IMR-90 (cell line): ENCODE results near the gene VPS8. TPM values are rescaled to one million over a fixed set of nuclear protein-coding genes. Genes with fewer than 3 reads are reported as not detected.

ENCODE experiments used
- ATAC-seq: fragments of 200-7000 bp; cut with Tn5 transposase; 2 replicates; pipeline ENCODE4 v1.9.1; 2020; ENCODE audit warnings: low read depth, mild to moderate bottlenecking, moderate library complexity
- BruUV-seq: library from RNA; stranded (reverse); fragments of 400-500 nt; replicated peaks from 2 replicates; lab custom pipeline; 2021; lab: Mats Ljungman, UMichigan
- CTCF ChIA-PET: fragments of 300-600 bp; formaldehyde crosslinking; extraction: SDS; loops from one replicate; lab custom pipeline; 2021; ENCODE audit warnings: antibody characterized with exemption; lab: Yijun Ruan, JAX
- POLR2A ChIA-PET: fragments of 300-600 bp; sonication (Branson Sonifier 250); formaldehyde crosslinking; loops from one replicate; lab custom pipeline; 2022; ENCODE audit warnings: antibody characterized with exemption; ENCODE audit not compliant: unreplicated experiment; lab: Charles Lee
- DNase-seq: peaks from one replicate; pipeline ENCODE4 v3.0.0; 2013
- H2AFZ ChIP-seq: replicated peaks from 2 replicates; pipeline ENCODE3; 2013; ENCODE audit warnings: low read length, mild to moderate bottlenecking; ENCODE audit not compliant: poor library complexity
- H2AK5ac ChIP-seq: 2 replicates; pipeline ENCODE4 v1.6.1; 2013; ENCODE audit warnings: low read depth, low read length, inconsistent platforms
- H2AK9ac ChIP-seq: replicated peaks from 2 replicates; pipeline ENCODE3; 2013; ENCODE audit warnings: mild to moderate bottlenecking, low read depth, low read length, moderate library complexity; ENCODE audit not compliant: poor library complexity
- H2BK120ac ChIP-seq: 2 replicates; pipeline ENCODE4 v1.6.1; 2013; ENCODE audit warnings: low read depth, low read length, inconsistent platforms
- H2BK15ac ChIP-seq: 3 replicates; pipeline ENCODE4 v1.6.1; 2013; ENCODE audit warnings: low read depth, low read length, inconsistent platforms
- H2BK20ac ChIP-seq: 2 replicates; pipeline ENCODE4 v1.6.1; 2013; ENCODE audit warnings: low read depth, mild to moderate bottlenecking, inconsistent platforms, low read length, moderate library complexity
- H2BK5ac ChIP-seq: 2 replicates; pipeline ENCODE4 v1.6.1; 2013; ENCODE audit warnings: mild to moderate bottlenecking, low read depth, low read length, inconsistent platforms; ENCODE audit not compliant: poor library complexity, severe bottlenecking
- H3K14ac ChIP-seq: replicated peaks from 2 replicates; pipeline ENCODE4 v1.6.1; 2013; ENCODE audit warnings: low read depth, low read length, inconsistent platforms
- H3K18ac ChIP-seq: 2 replicates; pipeline ENCODE4 v1.6.1; 2013; ENCODE audit warnings: low read depth, low read length, control low read depth
- H3K23ac ChIP-seq: 2 replicates; pipeline ENCODE4 v1.6.1; 2013; ENCODE audit warnings: low read depth, low read length, inconsistent platforms
- H3K27ac ChIP-seq: 2 replicates; pipeline ENCODE4 v1.5.1; 2013; ENCODE audit warnings: mild to moderate bottlenecking, control low read depth, low read length; ENCODE audit not compliant: insufficient read depth
- H3K27me3 ChIP-seq: 2 replicates; pipeline ENCODE4 v1.6.1; 2013; ENCODE audit warnings: low read length; ENCODE audit not compliant: control insufficient read depth, insufficient read depth
- H3K36me3 ChIP-seq: 2 replicates; pipeline ENCODE4 v1.6.1; 2013; ENCODE audit warnings: low read length, mixed read lengths; ENCODE audit not compliant: control insufficient read depth, insufficient read depth
- H3K4ac ChIP-seq: 2 replicates; pipeline ENCODE4 v1.6.1; 2013; ENCODE audit warnings: low read depth, low read length, inconsistent platforms
- H3K4me1 ChIP-seq: 2 replicates; pipeline ENCODE4 v1.6.1; 2013; ENCODE audit warnings: low read length, mixed read lengths; ENCODE audit not compliant: control insufficient read depth, insufficient read depth
- H3K4me2 ChIP-seq: 2 replicates; pipeline ENCODE4 v1.6.1; 2013; ENCODE audit warnings: low read depth, mild to moderate bottlenecking, control low read depth, low read length, moderate library complexity
- H3K4me3 ChIP-seq: 2 replicates; pipeline ENCODE4 v1.5.1; 2013; ENCODE audit warnings: low read depth, mild to moderate bottlenecking, control low read depth, low read length, moderate library complexity; ENCODE audit not compliant: insufficient read depth
- H3K56ac ChIP-seq: 2 replicates; pipeline ENCODE4 v1.6.1; 2013; ENCODE audit warnings: low read length, inconsistent platforms; ENCODE audit not compliant: insufficient read depth; ENCODE audit errors: extremely low read depth
- H3K79me1 ChIP-seq, 2 experiments: 2 replicates each; pipeline ENCODE4 v1.6.1; 2013; ENCODE audit warnings: low read length in 2 of 2, inconsistent platforms in 1 of 2, low read depth in 1 of 2
- H3K9ac ChIP-seq: 2 replicates; pipeline ENCODE4 v1.6.1; 2013; ENCODE audit warnings: low read depth, low read length, control low read depth
- H3K9me1 ChIP-seq: 2 replicates; pipeline ENCODE4 v1.6.1; 2013; ENCODE audit warnings: low read length, inconsistent platforms; ENCODE audit not compliant: insufficient read depth
- H3K9me3 ChIP-seq: 2 replicates; pipeline ENCODE4 v1.6.1; 2013; ENCODE audit warnings: low read length; ENCODE audit not compliant: control insufficient read depth, insufficient read depth
- H4K20me1 ChIP-seq: 2 replicates; pipeline ENCODE4 v1.6.1; 2013; ENCODE audit warnings: low read length, inconsistent platforms; ENCODE audit not compliant: insufficient read depth
- H4K5ac ChIP-seq: 2 replicates; pipeline ENCODE4 v1.6.1; 2013; ENCODE audit warnings: mild to moderate bottlenecking, low read depth, low read length, control low read depth
- H4K8ac ChIP-seq, 2 experiments: 2 replicates each; pipeline ENCODE4 v1.6.1; 2013; ENCODE audit warnings: low read depth in 2 of 2, low read length in 2 of 2, control low read depth in 1 of 2, inconsistent platforms in 1 of 2
- H4K91ac ChIP-seq: 2 replicates; pipeline ENCODE4 v1.6.1; 2013; ENCODE audit warnings: low read depth, low read length, inconsistent platforms; ENCODE audit not compliant: insufficient read depth
- SMC3 ChIP-seq: fragments of 150-350 bp; IDR thresholded peaks from 2 replicates; pipeline ENCODE4 v1.6.1; 2016; ENCODE audit warnings: low read depth, mild to moderate bottlenecking, antibody characterized with exemption, low read length, moderate library complexity
- WGBS, 2 experiments: methylation state at CpG; one replicate each; pipeline versions ENCODE4 v1.1.5 to v1.1.7; 2013; ENCODE audit warnings: missing lambda C conversion rate in 2 of 2; ENCODE audit not compliant: insufficient read length in 1 of 2; ENCODE audit errors: extremely low coverage in 2 of 2; 5-methylcytosine and 5-hydroxymethylcytosine counted together
- dilution Hi-C: fragments of 300-500 bp; cut with HindIII; formaldehyde crosslinking; loops from one replicate; pipeline ENCODE4 v1.14.3; 2018; ENCODE audit warnings: low sequenced_read_pairs; ENCODE audit not compliant: unreplicated experiment
- in situ Hi-C: fragments of 300-500 bp; cut with MboI; formaldehyde crosslinking; loops from 3 replicates; pipeline ENCODE4 v1.14.3; 2019; ENCODE audit warnings: low sequenced_read_pairs, inconsistent platforms, mixed read lengths
- intact Hi-C: fragments of 100-400 bp; cut with micrococcal nuclease; formaldehyde crosslinking; loops from 2 replicates; pipeline ENCODE4 v1.10.0; 2022
- polyA plus RNA-seq, 3 experiments: library from polyadenylated mRNA; depleted of rRNA; stranded (reverse); fragments of >200 nt; gene quantifications; 2 replicates each; pipeline ENCODE4 v1.2.3, GENCODE V29; 2012; ENCODE audit warnings: low replicate concordance in 1 of 3
- total RNA-seq: library from RNA; depleted of rRNA; stranded (reverse); fragments of >200 nt; gene quantifications from 2 replicates; pipeline ENCODE4 v1.2.3, GENCODE V29; 2012

The VPS8 gene
- total and polyA plus RNA-seq, 2 of the 4 experiments (the other 2 are of a cell fraction), result 14.0 to 56.1 TPM

- Histone ChIP-seq H3K27me3 (no peaks in the 10 kb centered on the region), H3K23ac (no peak overlapping the region), H2AK5ac (no peak overlapping the region), H2AFZ (no peak overlapping the region), H2AK9ac (no peak overlapping the region), H2BK15ac (no peak overlapping the region), H4K8ac (no peak overlapping the region), H4K91ac (no peak overlapping the region), H3K4me3 (no peak overlapping the region), H3K4me1 (no peaks in the 10 kb centered on the region), H2BK20ac (no peak overlapping the region), H3K4me2 (no peak overlapping the region), H3K9ac (no peak overlapping the region), H3K9me3 (no peaks in the 10 kb centered on the region), H3K18ac (no peak overlapping the region), H3K79me1 (no peaks in the 10 kb centered on the region), H3K27ac (no peak overlapping the region), H3K14ac (no peak overlapping the region), H4K20me1 (no peaks in the 10 kb centered on the region), H3K9me1 (no peaks in the 10 kb centered on the region), H2BK5ac (no peak overlapping the region), H3K4ac (no peak overlapping the region), H3K36me3 (0 out of 2 replicates have a peak, but pooled peaks cover 1% of the 10 kb centered on the region), H4K5ac (no peak overlapping the region), H3K56ac (no peak overlapping the region), H2BK120ac (no peak overlapping the region)
- intact Hi-C loops, result no loop called here
- in situ Hi-C loops, result loop anchor here (25.0 kb wide), 1 partner anchor 293 kb away; no protein-coding TSS in a partner anchor
- dilution Hi-C loops, result no loop called here
- no TSS peak for BruUV-seq
- DNase-seq (no peak), ATAC-seq (no peak)
- ChIA-PET CTCF (no interaction called here), POLR2A (no interaction called here)
- no peak for TF ChIP-seq SMC3
- no CpG with 5 or more reads among the region's 1 CpG for WGBS, 2 experiments
Measured at GRCh38 chr3:184894051-184894450, 82.1 kb downstream of the VPS8 start.
